ENCODE measurements around the gene TAS1R2. TPM values are rescaled to one million over a fixed set of nuclear protein-coding genes. Genes with fewer than 3 reads are reported as not detected.

Gene TAS1R2
- total RNA-seq, 1 experiment from 2014 or later, result not detected

DNA sequence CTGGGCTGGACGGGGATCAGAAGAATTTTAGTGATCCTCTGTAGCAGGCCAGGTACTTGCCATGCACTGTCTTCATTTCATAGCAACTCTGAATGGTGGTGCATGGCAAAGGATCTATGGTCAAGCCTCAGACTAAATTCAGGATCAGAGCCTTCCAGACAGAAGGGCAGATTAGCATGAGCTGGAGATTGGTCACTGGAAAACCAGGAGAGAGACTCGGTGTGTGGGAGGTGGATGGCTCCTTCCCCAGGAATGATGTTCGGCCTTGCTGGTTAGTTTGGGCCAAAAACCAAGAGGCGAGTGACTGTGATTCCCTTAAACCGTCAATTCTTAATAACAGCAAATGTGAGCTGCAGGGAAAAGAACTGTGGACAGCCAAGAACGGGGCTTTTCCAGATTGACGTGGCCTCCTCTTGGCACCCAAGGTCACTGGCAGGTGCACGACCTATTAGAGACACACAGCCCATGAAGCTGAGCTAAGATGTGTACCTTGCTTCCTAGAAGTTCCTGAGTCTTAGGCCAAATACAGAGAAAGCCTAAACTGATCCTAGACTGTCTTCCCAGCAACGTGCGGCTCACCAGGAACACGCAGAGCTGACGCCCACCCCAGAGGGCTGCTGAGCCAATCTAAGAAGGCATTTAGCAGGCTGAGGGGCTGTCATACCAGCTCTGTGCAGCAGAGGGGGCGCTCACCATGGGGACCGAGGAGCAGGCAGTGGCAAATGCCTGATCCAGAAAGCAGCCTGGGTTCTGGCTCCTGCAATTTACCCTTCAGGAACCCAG is 24.4 kb upstream of the TAS1R2 start:
- DNase-seq (ENCODE audit: low spot score), result peak; percentile 44

DNA sequence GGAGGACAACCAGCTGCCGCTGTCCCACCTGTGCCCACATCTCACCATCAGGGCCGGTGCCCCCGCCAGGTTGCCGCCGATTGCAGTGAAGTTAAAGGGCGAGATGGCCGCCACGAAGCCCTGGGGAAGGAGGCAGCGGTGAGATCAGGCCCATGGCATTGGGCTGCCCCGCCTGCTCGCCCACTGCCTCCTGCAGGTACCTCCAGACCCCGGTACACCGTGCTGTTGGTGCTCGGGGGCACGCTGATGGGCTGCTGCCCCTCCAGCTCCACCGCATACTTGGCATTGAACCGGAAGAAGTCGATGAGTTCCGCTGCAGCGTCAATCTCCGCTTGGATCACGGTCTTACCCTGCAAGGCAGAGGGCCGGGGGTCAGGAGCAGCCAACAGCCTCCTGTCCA is 23.6 kb upstream of the TAS1R2 start:
- DNase-seq (ENCODE audit: low spot score), result no peak

- no peak for DNase-seq (ENCODE audit: low spot score)
These were observed 23.0 kb upstream of the TAS1R2 start for GRCh38 chr1:18882486-18882885.

DNA sequence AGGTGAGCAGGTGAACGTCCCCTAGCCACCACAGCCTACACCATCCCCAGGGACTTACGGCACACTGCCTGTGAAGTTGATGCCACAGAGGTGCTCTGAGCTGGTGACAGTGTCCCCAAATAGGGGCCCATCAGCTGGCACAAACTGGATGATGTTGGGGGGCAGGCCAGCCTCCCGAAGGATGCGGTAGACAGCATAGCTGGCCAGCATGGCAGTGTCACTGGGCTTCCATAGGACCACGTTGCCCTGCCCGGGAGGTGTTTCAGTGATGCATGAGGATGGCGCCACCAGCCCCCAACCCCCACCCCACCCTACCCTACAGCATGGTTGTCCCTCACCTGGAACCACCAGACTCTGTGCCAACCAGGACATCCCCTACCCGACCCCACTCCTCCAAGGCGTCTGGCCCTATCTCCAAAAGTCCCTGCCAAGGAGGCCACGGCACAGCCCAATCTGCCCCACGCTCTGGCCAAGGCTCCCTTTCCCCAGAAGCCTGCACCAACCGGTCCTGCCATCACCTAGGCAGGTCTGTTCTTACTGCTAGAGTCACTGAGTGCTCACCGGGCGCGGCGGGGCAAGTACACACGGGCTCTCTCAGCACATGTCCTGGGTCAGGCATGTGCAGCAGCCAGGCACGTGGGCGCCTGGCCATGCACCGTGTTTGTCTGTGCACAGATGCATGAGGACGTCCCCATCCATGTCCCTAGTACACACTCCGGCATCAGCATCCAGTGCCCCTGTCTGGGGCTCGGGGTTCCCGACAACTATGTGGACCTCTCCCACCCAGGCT is 22.4 kb upstream of the TAS1R2 start:
- no peak for DNase-seq (ENCODE audit: low spot score)

- no peak for DNase-seq (ENCODE audit: low spot score)
These were observed 21.7 kb upstream of the TAS1R2 start for GRCh38 chr1:18881164-18881563.

DNA sequence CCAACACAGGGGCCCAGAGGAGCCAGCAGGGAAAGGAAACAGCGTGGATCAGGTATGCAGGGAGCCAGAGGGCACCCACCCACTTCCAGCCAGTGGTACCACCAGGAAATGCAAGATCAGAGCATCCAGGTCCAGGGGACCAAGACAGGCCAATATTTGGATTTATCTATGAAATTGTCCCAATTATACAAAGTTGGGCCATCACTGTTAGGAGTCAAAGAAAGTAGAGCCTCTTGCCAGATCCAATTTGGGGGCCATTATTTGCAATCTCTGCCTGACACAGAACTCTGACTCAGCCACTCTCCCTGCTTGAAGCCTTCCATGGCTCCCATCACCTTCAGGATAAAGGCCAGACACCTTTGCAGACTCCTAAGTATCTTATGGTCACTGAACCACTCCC is 21.1 kb upstream of the TAS1R2 start:
- DNase-seq (ENCODE audit: low spot score), result no peak

DNA sequence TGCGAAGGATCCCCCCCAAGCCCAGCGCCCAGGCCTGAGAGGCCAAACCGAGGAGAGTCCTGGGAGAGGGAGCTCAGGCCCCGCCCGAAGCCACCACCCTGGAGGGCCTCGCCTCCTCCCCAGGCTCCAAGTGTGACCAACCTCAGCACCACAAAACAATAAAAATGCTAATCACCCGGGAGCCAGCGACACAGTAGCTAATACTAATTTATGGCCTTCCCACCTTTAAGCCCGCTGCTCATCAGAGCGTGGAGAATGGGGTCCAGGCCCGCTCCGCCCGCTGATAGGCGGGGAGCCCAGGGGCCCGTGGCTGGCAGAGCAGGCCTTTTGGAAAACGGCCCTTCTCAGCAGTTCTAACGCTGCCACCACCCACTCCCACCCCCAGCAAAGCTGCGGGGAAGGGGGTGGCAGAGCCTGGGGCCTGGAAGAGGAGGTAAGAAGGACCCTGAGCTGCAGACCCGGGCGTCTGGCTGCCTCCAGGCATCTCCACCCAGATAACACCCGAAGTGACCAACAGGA is 20.4 kb upstream of the TAS1R2 start:
- DNase-seq (ENCODE audit: low spot score), result no peak

DNA sequence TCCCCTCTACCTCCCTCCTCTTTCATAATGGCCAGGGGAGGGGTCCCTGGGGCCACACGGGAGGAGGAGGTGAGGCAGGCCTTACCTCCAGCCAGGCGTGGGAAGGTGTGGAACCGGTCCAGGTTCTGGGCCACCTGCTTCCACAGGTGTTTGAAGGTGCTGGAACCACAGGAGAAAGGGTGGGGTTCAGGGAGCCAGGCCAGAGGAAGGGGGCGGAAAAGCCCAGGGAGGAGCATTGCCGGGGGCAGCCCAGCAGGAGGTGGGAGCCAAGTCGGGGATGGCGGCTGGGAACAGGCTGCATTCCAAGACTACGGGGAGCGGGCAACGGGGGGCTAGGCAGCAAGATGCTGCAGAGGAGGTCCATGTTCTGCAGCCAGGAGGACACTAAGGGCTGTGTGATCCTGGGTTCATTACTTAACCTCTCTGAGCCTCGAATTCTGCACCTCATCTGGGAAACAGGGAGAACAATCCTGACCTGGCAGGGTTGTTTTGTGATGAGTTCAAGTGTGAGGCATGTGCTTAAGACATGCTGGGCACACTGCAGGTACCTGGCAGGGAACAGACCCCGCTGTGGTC is 19.8 kb upstream of the TAS1R2 start:
- DNase-seq (ENCODE audit: low spot score), result no peak

GRCh38 chr1:18878538-18879214 is 19.2 kb upstream of the TAS1R2 start:
- no peak for DNase-seq (ENCODE audit: low spot score)

- no peak for DNase-seq (ENCODE audit: low spot score)
These were observed 17.8 kb upstream of the TAS1R2 start for GRCh38 chr1:18877282-18877681.

DNA sequence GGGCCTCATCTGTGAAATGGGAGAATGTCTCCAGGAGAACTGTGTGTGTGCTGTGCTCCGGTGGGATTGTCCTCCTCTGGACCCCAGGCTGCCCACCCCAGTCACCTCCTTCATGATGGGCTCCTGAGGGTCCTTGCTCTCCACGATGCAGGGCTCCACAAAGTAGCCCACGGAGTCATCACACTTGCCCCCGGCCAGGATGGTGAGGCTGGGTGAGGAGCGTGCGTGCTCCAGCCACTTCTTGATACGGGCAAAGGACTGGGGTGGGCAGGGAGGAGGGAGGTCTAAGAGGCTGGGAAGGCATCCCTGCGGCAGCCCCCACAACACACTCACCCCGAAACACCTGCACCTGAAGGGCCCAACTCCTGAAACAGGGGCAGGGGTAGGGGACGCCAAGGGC is 16.8 kb upstream of the TAS1R2 start:
- no peak for DNase-seq (ENCODE audit: low spot score)

- DNase-seq (ENCODE audit: low spot score), result no peak
These were observed 16.3 kb upstream of the TAS1R2 start for GRCh38 chr1:18875796-18876128.

DNA sequence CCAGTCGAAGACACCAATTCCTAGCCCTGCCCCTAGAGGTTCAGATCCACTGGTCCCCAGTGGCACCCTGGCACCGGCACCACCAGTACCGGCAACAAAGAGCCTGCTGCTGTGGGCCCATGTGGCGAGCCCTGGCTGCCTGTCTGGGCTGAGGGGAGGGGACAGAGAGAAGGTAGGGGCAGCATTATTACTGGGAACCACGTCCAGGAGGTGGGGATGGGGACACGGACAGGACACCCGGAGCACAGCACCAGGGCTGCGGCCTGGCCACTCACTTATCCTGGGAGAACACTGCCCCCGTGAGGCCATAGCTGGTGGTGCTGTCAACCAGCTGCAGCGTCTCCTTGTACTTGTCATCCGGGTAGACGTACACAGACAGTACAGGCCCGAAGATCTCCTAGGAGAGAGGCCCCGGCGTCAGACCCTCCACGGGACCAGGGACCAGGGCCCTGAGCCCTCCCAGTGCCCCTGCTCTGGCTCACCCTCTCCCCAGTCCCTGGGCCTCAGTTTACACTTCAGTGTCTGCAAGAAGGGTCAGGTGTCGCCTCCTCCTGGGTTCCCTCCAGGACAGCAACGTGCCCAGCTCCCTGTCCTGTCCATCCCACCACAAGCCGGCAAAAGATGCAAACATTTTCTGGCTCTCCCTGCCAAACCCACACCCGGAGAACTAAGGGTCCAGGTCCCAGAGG is 15.8 kb upstream of the TAS1R2 start:
- DNase-seq (ENCODE audit: low spot score), result peak; percentile 62

- no peak for DNase-seq (ENCODE audit: low spot score)
These were observed 15.1 kb upstream of the TAS1R2 start for GRCh38 chr1:18874600-18874999.

DNA sequence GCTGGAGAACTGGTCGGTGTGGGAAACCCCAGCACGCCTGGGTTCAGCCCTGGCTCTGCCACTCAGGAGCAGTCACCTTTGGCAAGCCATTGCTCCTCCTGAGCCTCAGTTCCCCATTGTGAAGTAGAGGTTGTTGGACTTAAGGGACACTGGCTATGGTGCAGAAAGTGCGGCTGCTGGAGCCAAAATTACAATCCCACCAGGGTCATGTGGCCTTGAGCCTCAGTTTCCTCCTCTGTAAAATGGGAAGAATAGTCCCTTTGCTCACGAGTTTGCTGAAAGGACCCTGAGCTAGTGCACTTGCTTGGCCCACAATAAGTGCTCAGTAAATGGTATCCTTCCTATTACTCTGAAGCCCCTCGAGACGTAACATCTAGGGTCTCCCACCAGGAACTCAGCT is 14.6 kb upstream of the TAS1R2 start:
- DNase-seq (ENCODE audit: low spot score), result no peak

- no peak for DNase-seq (ENCODE audit: low spot score)
These were observed 12.7 kb upstream of the TAS1R2 start for GRCh38 chr1:18872071-18872611.

DNA sequence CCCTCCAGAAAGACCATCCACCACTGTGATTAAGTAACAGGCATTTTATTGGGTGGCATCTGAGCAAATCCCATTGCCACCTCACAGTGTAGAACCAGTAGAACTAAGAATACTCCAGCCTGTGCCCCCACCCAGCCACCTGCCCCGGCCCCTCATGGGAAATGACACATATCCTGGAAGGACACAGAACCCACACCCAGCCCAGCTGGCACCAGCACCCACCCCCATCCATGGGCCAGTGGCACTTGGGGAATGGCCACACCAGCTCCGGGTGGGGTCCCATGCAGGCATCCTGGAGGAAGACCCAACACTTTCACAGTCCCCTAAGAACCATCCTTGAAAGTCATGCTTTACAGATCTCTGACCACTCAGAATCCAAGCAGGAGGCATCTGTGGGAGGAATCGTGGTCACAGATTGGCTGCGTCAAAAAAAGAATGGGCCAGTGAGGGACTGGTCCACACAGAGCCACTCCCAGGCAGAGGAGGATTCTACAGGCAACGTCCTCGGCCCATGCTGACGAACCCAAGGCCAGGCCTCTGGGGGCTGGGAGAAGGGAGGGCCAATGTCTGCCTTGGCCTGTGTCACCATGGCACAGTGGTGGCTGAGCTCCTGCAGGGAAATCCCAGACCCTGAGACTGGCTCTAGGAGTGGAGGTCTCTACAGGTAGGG is 12.1 kb upstream of the TAS1R2 start:
- DNase-seq (ENCODE audit: low spot score), result no peak

DNA sequence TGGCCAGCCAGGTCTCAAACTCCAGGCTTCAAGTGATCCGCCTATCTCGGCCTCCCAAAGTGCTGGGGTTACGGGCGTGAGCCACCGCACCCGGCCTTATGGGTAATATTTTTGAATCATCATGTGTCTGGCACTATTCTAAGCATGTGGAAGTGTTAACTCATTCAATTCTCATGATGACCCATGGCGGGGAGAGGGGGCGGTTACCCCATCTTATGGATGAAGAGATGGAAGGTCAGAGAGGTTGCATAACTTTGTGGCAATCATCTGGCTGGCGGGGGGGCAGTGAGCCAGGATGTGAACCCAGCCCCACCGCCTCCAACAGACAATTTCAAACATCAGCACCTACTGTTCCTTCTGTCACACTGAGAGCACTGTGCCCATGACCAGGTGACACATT is 11.5 kb upstream of the TAS1R2 start:
- no peak for DNase-seq (ENCODE audit: low spot score)

DNA sequence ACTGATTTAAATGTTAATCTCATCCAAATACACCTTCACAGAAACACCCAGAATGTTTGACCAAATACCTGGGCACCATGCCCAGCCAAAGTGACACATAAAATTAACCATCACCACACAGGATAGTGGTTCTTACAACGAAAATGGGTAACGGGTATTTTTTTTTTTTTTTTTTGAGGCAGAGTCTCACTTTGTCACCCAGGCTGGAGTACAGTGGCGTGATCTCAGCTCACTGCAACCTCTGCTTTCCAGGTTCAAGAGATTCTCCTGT is 11.1 kb upstream of the TAS1R2 start:
- DNase-seq (ENCODE audit: low spot score), result peak; percentile 4

GRCh38 chr1:18869847-18870594 is 10.6 kb upstream of the TAS1R2 start:
- no peak for DNase-seq (ENCODE audit: low spot score)

All from A172 (cell line).